Midbrain (tissue), 1 donor: ENCODE data around the gene THRA.
A peak's percentile ranks its signal among the peaks of the same experiment; 100 is the strongest.
"Not testable (repeated sequence)": the region's sequence is repeated elsewhere in the genome, so short reads cannot be mapped to it uniquely, and the experiment has no call there.

ENCODE experiments used
- DNase-seq: peaks from one replicate; lab custom pipeline; 2025; lab: John Stamatoyannopoulos, UW

Gene THRA

GRCh38 chr17:40113110-40113906, 50.5 kb downstream of the THRA start:
- DNase-seq, result peak; percentile 98

- no peak for DNase-seq
These were observed 51.1 kb downstream of the THRA start for GRCh38 chr17:40113907-40114245.

- no peak for DNase-seq
These were observed 52.3 kb downstream of the THRA start for GRCh38 chr17:40115101-40115436.

- peak; percentile 87 for DNase-seq
These were observed 58.7 kb downstream of the THRA start, which contains the start of gene MSL1 for GRCh38 chr17:40121181-40122135. TSS of gene MSL1 (plus strand) at chr17:40121971. CDS start at chr17:40122613, 642 bp downstream.

- DNase-seq, result no peak
These were observed 59.6 kb downstream of the THRA start for GRCh38 chr17:40122136-40122998.

- no peak for DNase-seq
These were observed 60.4 kb downstream of the THRA start for GRCh38 chr17:40122999-40123810.

- no peak for DNase-seq
These were observed 61.0 kb downstream of the THRA start for GRCh38 chr17:40123811-40124114.

GRCh38 chr17:40124279-40125141, 61.7 kb downstream of the THRA start:
- no peak for DNase-seq

- DNase-seq, result no peak
These were observed 66.7 kb downstream of the THRA start for GRCh38 chr17:40129498-40129897.

GRCh38 chr17:40130352-40131042, 67.7 kb downstream of the THRA start:
- DNase-seq, result no peak

- no peak for DNase-seq
These were observed 71.4 kb downstream of the THRA start for GRCh38 chr17:40134184-40134583.

GRCh38 chr17:40135817-40136216, 73.1 kb downstream of the THRA start:
- no peak for DNase-seq

- DNase-seq, result no peak
These were observed 76.8 kb downstream of the THRA start for GRCh38 chr17:40139566-40140058.

GRCh38 chr17:40143166-40143565, 80.4 kb downstream of the THRA start:
- DNase-seq, result not testable (repeated sequence)
